AG08396 (cell line): ENCODE data around the gene ASPM.
"Not testable (repeated sequence)": the region's sequence is repeated elsewhere in the genome, so short reads cannot be mapped to it uniquely, and the experiment has no call there.

Experiments used
- DNase-seq: peaks from one replicate; pipeline ENCODE4 v3.0.0; 2012; ENCODE audit warnings: low spot score, mixed read lengths

ASPM gene

GRCh38 chr1:197145446-197146024, 934 bp downstream of the ASPM start:
- DNase-seq: no peak

DNA sequence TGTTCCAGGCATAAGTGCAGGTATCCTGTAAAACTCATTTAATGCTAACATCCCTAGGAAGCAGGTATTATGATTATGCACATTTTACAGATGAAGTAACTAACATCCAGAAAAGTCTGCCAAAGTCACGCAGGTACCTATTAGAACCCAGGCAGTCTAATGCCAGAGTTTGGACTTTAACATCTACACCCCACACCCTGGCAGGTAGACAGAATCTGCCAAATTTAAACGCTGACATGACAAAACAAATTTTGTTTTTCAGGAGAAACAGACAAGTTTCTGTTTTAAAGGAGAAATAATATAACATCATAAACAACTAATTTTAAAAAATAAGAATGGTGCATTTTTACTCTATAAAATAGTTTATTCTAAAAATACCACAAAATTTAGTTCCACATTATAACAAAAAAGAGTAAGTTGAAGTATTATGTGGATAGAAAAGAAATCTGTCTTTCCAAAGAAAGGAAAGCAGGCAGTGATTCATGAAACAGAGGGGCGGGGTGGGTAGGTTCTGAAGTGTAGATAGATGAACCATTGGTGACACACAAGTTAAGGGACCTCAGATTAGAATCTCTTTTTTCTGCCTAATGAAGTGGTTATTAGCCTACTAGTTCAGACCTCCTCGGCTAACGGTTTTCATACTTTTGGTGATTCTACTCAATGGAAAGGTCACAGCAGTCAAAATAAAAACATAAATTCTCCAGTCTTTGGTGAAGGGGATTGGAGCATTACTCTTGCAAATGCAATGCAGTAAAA, 1.7 kb downstream of the ASPM start:
- peak; percentile 19 for DNase-seq

- DNase-seq: no peak
These were observed 3.2 kb downstream of the ASPM start for GRCh38 chr1:197143276-197143675.

DNA sequence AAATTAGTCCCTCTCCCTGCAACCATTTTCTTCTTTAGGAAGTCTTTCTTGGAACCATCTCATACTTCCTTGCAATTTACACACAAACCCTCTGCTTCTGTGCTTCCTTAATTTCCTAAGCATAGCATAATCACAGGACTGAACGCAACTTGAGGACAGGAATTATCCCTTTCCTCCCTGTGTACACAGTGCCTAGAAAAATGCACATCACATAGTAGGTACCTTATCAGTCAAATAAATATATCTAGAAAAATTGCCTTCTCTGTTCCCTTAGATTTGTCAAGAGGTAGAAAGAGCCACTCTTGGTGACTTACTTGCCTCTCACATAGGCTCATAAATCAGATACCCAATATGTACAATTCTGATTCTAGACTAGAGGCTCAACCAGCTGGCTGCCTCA, 4.9 kb downstream of the ASPM start:
- no peak for DNase-seq

DNA sequence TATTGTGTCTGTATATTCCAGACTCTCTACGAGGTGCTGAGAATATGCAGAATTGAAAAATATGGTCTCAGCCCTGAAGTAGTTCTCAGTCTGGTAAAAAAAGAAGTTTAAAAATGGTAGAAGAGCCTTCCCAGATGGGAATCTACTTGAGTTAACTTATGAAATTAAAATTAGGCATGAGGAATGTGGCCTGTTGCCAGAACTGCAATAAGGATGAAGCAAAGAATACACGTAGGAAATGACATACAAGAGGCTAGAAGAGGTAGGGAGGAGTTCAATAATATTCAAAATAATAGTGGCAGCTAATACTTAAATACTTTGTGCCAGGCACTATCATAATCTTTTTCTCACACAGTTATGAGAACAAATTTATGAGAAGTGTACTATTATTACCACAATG, 6.3 kb downstream of the ASPM start:
- no peak for DNase-seq

DNA sequence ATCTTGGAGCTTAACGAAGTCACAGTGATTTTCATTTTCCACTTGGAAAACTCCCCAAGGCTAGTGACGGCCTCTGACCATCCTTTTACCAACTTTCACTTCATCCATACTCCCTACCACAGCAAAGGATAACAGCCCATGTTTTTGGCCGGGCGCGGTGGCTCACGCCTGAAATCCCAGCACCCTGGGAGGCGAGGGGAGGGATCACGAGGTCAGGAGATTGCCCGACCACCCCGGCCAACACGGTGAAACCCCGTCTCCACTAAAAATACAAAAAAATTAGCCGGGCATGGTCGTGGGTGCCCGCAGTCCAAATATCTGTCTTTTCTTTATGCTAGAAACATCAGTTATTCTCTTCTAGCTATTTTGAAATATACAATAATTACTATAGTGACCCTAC, 7.3 kb downstream of the ASPM start:
- DNase-seq: no peak

- no peak for DNase-seq
These were observed 9.1 kb downstream of the ASPM start for GRCh38 chr1:197137322-197137721.

- peak; percentile 20 for DNase-seq
These were observed 15.7 kb downstream of the ASPM start for GRCh38 chr1:197130677-197131304.

- DNase-seq: no peak
These were observed 16.8 kb downstream of the ASPM start for GRCh38 chr1:197129698-197130097.

DNA sequence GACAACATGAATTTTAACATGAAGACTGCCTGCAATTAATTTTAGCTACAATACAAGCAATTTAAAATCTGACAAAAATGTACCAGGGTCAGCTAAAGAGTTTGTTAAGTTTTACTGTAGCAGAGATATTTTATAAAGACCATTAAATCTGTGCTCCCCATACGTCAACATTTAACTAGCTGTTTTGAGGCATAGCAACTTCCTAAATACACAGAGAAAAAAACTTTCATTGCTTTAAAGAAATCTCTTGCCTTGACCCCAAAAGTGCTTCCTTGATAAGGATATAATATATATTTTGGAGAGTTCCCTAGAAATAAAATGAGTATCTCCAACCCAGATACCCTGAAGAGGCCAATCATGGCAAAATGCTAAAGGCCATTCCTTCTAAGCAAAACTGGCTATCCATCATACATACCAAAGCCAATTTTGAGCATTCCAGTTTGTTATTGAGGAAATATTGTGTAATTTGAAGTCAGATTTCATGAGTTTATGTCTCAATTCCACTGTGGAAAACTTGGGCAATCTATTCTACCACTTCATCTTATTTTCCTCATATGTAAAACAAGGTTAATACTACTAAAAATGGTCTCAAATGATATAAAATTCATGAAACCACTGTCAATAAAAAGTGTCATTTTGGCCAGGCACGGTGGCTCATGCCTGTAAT, 19.1 kb downstream of the ASPM start:
- DNase-seq: no peak

DNA sequence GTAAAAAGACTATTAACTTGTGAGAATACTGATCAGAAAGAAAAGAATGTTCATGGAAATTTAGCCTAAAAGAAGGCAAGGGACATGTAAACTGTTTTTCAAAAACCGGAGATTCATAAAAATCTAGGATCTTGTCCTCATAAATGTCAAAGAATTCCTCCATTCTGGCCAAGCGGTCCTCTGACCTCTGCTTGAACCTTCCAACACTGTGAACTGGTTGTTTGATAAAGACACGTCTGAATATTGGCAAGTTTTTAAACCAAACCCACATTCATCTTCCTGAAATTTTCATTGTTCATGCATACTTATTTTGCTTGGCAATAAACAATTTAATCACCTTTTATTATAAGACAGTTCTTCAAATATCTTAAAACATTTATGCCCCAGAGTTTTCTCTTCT, 19.8 kb downstream of the ASPM start:
- no peak for DNase-seq

DNA sequence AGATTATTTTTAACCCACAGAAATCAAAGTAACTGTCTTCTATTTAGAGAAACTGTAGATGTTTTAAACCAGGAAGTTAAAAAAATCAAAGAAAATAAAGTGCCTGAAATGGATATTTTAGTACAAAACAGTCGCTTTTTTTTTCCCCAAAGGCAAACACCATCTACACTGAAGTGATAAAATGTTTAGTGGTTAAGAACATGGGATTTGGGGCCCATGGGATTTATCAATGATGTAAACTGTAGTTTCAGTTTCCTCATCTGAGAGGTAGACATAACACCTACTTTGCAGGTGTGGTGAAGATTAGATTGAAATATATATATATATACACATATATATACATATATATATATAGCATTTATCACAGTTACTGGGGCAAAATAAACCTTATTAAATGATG, 22.1 kb downstream of the ASPM start:
- DNase-seq: no peak

DNA sequence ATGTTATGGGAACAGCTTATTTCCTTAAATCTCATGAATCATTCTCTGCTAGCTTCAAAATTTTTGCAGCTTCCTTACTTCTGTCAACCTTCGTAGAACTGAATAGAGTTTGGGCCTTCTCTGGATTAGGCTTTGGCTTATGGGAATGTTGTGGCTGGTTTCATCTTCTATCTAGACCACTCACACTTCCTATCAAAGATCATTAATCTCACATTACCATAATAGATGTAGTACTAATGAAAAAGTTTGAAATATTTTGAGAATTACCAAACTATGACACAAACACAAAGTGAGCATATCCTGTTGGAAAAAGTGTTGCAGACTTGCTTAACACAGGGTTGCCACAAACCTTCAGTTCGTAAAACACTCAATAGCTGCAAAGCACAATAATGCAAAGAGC, 30.3 kb downstream of the ASPM start:
- no peak for DNase-seq

DNA sequence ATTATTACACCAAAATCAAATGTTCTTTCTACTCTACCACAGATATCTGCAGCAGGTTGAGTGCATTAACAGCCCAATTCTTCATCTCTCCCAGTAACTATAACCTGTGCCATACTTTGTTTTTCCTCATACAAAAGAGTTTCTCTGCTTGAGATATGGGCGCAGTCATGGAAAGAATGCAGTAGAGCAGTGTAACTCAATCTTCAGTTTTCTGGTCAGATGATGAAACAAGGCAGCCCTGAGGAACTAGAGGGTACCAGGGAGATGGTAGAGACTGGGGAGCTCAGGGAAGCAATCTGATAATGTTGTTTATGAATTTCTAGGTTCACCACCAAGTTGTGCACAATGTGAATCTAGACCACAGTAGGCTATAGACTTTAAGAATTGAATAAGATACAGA, 39.6 kb downstream of the ASPM start:
- DNase-seq: no peak

DNA sequence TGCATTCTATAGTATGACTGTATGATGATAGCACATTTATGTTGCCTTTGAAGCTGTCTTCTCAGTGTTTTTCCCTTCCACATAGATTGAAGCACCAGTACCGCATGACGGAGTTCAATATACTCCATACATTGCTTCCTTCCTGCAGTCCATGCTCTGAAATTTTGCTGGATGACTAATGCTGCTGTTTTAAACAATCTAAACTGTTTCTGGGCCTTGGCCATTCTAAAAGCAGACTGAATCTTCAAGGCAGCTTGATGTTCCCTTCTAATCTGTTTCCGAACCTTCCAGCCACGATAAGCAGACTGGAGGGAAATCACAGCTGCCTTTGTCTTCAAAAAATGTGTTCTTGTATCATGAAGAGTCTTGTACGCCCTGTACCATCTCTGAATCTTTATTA, 43.2 kb downstream of the ASPM start:
- DNase-seq: peak; percentile 5

- no peak for DNase-seq
These were observed 44.5 kb downstream of the ASPM start for GRCh38 chr1:197101978-197102377.

GRCh38 chr1:197100677-197101076, 45.8 kb downstream of the ASPM start:
- DNase-seq: no peak

- no peak for DNase-seq
These were observed 47.0 kb downstream of the ASPM start for GRCh38 chr1:197099444-197099843.

DNA sequence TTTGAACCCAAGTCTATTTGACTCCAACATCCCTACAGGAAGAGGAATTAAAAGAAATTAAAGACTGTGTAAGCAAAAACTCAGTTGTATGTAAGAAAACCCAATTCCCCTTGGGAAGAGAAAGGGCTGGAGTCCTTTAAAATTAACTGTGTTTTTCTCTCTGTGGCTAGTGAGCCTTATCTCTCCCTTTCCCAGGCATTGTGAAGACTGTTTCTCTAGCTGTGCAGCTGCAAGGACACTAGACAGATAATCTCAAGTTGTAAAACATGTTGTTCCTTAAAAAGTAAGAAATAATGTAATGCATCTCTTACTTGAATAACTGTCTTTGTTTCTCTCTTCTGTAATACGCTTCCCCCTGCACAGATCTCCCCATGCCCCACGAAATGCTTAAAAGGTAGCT, 49.5 kb downstream of the ASPM start:
- DNase-seq: not testable (repeated sequence)

GRCh38 chr1:197096137-197096536, 50.3 kb downstream of the ASPM start:
- DNase-seq: no peak

- no peak for DNase-seq
These were observed 53.1 kb downstream of the ASPM start for GRCh38 chr1:197093226-197093885.

GRCh38 chr1:197092491-197093023, 53.9 kb downstream of the ASPM start:
- DNase-seq: no peak
